Vagina (tissue), 2 donors: ENCODE measurements around the gene WDR45B.

Source experiments
- POLR2A ChIP-seq, 2 donors: fragments of 450-650 bp; IDR thresholded peaks; one replicate each; pipeline ENCODE4 v1.6.1; 2017; ENCODE audit warnings: antibody characterized with exemption in 2 of 2, mild to moderate bottlenecking in 2 of 2, moderate library complexity in 2 of 2
- POLR2AphosphoS5 ChIP-seq, 2 donors: sonication (generic); formaldehyde crosslinking; IDR thresholded peaks; one replicate each; pipeline ENCODE4 v1.9.0; 2017; ENCODE audit warnings: antibody characterized with exemption in 2 of 2, mild to moderate bottlenecking in 2 of 2, low read depth in 1 of 2; ENCODE audit not compliant: insufficient read depth in 1 of 2
- TF ChIP-seq, protein P1 (sequence below), 3 experiments: fragments of 450-650 bp in 2 of 3; fragments of 200-600 bp in 1 of 3; sonication (generic) in 1 of 3; IDR thresholded peaks; one replicate each; pipeline ENCODE4 v1.5.1; 2017 to 2019; ENCODE audit warnings: antibody characterized with exemption in 3 of 3, mild to moderate bottlenecking in 2 of 3, moderate library complexity in 2 of 3

DNA sequence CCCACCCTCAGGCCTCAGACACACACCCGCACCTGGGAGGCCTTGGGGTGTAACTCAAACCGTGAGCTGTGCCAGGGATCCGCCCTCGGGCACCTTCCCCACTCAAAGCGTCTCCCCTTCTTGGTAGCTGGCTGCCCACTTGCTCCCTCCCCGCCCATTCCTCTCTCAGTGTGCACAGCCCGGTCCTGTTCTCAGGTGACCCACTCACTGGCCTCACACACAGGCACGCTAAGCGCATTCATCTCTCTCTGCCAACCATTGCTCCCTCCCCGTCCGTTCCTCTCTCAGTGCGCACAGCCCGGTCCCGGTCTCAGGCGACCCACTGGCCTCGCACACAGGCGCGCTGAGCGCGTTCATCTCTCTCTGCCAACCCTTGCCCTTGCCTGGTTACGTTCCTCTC lies 20.8 kb downstream of the WDR45B start:
- TF ChIP-seq POLR2AphosphoS5 (IDR thresholded peaks at IDR 0.05; ENCODE audit: insufficient read depth in 1 of 2, low read depth in 1 of 2) (no peak), POLR2A (IDR thresholded peaks at IDR 0.05) (no peak)
- TF ChIP-seq, protein P1, sequence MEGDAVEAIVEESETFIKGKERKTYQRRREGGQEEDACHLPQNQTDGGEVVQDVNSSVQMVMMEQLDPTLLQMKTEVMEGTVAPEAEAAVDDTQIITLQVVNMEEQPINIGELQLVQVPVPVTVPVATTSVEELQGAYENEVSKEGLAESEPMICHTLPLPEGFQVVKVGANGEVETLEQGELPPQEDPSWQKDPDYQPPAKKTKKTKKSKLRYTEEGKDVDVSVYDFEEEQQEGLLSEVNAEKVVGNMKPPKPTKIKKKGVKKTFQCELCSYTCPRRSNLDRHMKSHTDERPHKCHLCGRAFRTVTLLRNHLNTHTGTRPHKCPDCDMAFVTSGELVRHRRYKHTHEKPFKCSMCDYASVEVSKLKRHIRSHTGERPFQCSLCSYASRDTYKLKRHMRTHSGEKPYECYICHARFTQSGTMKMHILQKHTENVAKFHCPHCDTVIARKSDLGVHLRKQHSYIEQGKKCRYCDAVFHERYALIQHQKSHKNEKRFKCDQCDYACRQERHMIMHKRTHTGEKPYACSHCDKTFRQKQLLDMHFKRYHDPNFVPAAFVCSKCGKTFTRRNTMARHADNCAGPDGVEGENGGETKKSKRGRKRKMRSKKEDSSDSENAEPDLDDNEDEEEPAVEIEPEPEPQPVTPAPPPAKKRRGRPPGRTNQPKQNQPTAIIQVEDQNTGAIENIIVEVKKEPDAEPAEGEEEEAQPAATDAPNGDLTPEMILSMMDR (IDR thresholded peaks at IDR 0.05) = no peak
